Measurements from ENCODE around the gene SERPINA4.

Gene SERPINA4

GRCh38 chr14:94547726-94548125 is 13.5 kb upstream of the SERPINA4 start:
- Histone ChIP-seq H3K27ac (ENCODE audit: low read depth, low read length) (no peak overlapping the region), H2AFZ (ENCODE audit: low read depth, low read length, severe bottlenecking) (no peak overlapping the region), H3K79me2 (ENCODE audit: insufficient read depth, low read length) (no peaks in the 10 kb centered on the region), H3K9ac (ENCODE audit: low read length) (no peak overlapping the region), H3K27me3 (ENCODE audit: low read length) (no peaks in the 10 kb centered on the region), H3F3A (ENCODE audit: insufficient read depth) (no peaks in the 10 kb centered on the region), H3K9me3 (ENCODE audit: insufficient read depth, low read length) (no peaks in the 10 kb centered on the region), H3K9me2 (replicated peaks; ENCODE audit: insufficient read depth, low read length) (no peaks in the 10 kb centered on the region), H3K36me3 (ENCODE audit: low read length) (no peaks in the 10 kb centered on the region), H3K4me3 (ENCODE audit: insufficient read depth, low read length, poor library complexity, severe bottlenecking) (no peak overlapping the region), H3K4me2 (ENCODE audit: low read depth, low read length, poor library complexity, severe bottlenecking) (no peak overlapping the region), H4K20me1 (ENCODE audit: low read depth, low read length) (no peaks in the 10 kb centered on the region)
- no peak for TF ChIP-seq EZH2phosphoT487 (conservative IDR thresholded peaks at IDR 0.05; ENCODE audit: low read length)
- TF ChIP-seq, protein P1, sequence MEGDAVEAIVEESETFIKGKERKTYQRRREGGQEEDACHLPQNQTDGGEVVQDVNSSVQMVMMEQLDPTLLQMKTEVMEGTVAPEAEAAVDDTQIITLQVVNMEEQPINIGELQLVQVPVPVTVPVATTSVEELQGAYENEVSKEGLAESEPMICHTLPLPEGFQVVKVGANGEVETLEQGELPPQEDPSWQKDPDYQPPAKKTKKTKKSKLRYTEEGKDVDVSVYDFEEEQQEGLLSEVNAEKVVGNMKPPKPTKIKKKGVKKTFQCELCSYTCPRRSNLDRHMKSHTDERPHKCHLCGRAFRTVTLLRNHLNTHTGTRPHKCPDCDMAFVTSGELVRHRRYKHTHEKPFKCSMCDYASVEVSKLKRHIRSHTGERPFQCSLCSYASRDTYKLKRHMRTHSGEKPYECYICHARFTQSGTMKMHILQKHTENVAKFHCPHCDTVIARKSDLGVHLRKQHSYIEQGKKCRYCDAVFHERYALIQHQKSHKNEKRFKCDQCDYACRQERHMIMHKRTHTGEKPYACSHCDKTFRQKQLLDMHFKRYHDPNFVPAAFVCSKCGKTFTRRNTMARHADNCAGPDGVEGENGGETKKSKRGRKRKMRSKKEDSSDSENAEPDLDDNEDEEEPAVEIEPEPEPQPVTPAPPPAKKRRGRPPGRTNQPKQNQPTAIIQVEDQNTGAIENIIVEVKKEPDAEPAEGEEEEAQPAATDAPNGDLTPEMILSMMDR (IDR thresholded peaks at IDR 0.05; ENCODE audit: insufficient read depth, low read length, poor library complexity, severe bottlenecking): no peak

DNA sequence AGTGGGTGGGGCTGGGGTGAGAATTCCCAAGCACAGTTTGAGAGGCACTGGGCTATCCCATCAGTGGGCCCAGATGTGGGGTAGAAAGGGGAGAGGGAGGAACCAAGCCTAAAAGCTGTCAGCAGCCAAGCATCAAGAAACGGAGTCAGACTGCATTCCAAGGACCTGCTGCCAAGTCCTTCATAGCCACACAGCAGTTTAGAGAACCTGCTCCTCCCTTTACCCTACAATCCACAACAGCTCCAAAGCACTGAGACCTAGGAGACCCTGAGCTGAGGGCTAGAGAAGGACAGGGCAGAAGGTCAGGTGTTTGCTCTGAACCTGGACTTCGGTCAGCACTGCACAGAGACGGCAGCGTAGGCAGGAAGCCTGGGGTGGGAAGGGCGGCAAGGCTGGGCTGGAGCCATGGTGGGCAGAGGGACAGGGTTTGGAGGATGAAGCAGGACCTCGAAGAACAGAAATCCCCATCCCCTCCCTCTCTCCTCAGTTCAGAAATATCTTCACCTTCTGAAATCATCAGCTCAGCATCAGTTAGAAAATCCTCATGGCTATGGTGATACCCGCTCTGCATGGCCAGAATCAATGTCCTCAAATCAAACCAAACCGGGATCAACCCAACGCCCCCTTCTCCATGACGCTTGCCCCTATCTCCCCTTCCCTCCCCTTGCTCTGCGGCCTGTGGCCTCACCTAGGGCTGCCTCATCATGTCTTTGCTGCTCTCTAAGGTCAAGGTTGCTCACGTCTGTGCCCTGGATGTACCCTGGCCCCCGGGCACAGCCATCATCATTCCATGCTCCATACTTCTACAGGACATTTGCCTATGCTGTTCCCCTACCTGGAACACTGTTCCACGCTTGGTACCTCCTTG is 12.9 kb upstream of the SERPINA4 start:
- Histone ChIP-seq H3K27ac (ENCODE audit: low read depth, low read length) (no peak overlapping the region), H3K4me2 (ENCODE audit: low read depth, low read length, poor library complexity, severe bottlenecking) (no peak overlapping the region), H3K27me3 (ENCODE audit: low read length) (no peaks in the 10 kb centered on the region), H3K9ac (ENCODE audit: low read length) (no peak overlapping the region), H2AFZ (ENCODE audit: low read depth, low read length, severe bottlenecking) (no peak overlapping the region), H3K9me3 (ENCODE audit: insufficient read depth, low read length) (no peaks in the 10 kb centered on the region), H3K36me3 (ENCODE audit: low read length) (no peaks in the 10 kb centered on the region), H3F3A (ENCODE audit: insufficient read depth) (no peaks in the 10 kb centered on the region), H4K20me1 (ENCODE audit: low read depth, low read length) (no peaks in the 10 kb centered on the region), H3K4me3 (ENCODE audit: insufficient read depth, low read length, poor library complexity, severe bottlenecking) (no peak overlapping the region), H3K79me2 (ENCODE audit: insufficient read depth, low read length) (no peaks in the 10 kb centered on the region), H3K9me2 (replicated peaks; ENCODE audit: insufficient read depth, low read length) (no peaks in the 10 kb centered on the region)
- TF ChIP-seq, protein P1 (IDR thresholded peaks at IDR 0.05; ENCODE audit: insufficient read depth, low read length, poor library complexity, severe bottlenecking): no peak
- no peak for TF ChIP-seq EZH2phosphoT487 (conservative IDR thresholded peaks at IDR 0.05; ENCODE audit: low read length)

DNA sequence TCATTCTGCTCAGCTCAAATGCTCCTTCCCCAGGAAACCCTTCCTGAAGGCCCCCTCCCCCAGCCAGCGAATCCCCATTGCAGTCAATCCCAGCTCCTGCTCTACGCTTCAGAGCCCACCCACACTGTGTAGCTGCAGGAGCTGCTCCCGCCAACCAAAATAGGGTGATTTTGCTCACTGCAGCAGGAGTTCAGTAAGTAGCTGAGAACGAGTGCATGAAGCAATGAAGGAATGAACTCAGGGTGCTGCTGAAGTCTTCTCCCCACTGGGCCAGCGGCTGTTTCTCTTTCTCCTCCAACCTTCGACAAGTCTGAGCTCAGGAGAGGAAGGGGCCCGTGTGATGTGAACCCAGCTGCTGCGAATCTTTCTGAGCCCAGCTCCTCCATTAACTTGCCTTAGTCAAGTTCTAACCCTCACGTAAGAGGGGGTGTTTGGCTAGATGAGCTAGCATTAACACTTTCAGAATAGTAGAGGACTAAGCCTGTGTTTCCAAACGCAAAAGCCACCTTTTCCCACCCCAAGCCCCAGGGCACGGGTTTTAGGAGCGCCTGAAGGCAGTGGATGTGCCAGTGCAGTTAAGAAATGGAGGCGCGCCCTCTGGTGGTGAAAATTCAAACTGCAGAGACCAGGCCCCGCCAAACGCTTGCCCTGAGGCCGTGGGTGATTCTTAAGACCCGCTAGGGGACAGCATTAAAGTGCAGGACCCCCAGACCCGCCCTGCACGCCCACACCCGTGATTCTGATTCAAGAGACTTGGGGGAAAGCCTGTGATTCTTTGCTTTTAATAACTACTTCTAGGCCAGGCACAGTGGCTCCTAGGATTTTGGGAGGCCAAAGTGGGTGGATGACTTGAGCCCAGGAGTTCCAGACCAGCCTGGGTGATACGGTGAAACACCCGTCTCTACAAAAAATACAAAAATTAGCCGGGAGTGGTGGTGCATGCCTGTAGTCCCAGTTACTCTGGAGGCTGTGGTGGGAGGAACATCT is 11.9 kb upstream of the SERPINA4 start:
- Histone ChIP-seq H3F3A (ENCODE audit: insufficient read depth) (no peaks in the 10 kb centered on the region), H3K4me2 (ENCODE audit: low read depth, low read length, poor library complexity, severe bottlenecking) (no peak overlapping the region), H3K9ac (ENCODE audit: low read length) (no peak overlapping the region), H3K9me3 (ENCODE audit: insufficient read depth, low read length) (no peaks in the 10 kb centered on the region), H3K36me3 (ENCODE audit: low read length) (no peaks in the 10 kb centered on the region), H3K79me2 (ENCODE audit: insufficient read depth, low read length) (no peaks in the 10 kb centered on the region), H3K4me3 (ENCODE audit: insufficient read depth, low read length, poor library complexity, severe bottlenecking) (no peak overlapping the region), H3K27me3 (ENCODE audit: low read length) (no peaks in the 10 kb centered on the region), H3K9me2 (replicated peaks; ENCODE audit: insufficient read depth, low read length) (no peaks in the 10 kb centered on the region), H4K20me1 (ENCODE audit: low read depth, low read length) (no peaks in the 10 kb centered on the region), H2AFZ (ENCODE audit: low read depth, low read length, severe bottlenecking) (no peak overlapping the region), H3K27ac (ENCODE audit: low read depth, low read length) (no peak overlapping the region)
- no peak for TF ChIP-seq EZH2phosphoT487 (conservative IDR thresholded peaks at IDR 0.05; ENCODE audit: low read length)
- TF ChIP-seq, protein P1 (IDR thresholded peaks at IDR 0.05; ENCODE audit: insufficient read depth, low read length, poor library complexity, severe bottlenecking): peak; percentile 89

Data from SU-DHL-6 (cell line).